Measurements from ENCODE around the gene F2. TPM values are rescaled to one million over a fixed set of nuclear protein-coding genes. Genes with fewer than 3 reads are reported as not detected.

The F2 gene
- total RNA-seq, 4 donors from 2014 or later: not detected

GRCh38 chr11:46743693-46744339 lies 24.8 kb downstream of the F2 start:
- WGBS, 2 donors: 71 to 75% methylated on average over 10 of the region's 10 CpGs
- peak overlapping the region in 1 of 4 donors; percentile 29 for H3K27ac ChIP-seq
- TF ChIP-seq CTCF (IDR thresholded peaks at IDR 0.05): no peak
- no peak for TF ChIP-seq EP300 (IDR thresholded peaks at IDR 0.05)
- no peak for TF ChIP-seq POLR2A (IDR thresholded peaks at IDR 0.05)

GRCh38 chr11:46745328-46745727 lies 26.3 kb downstream of the F2 start:
- peaks cover 0 to 100% (median 6%) of the 10 kb centered on the region in 3 donors for H3K36me3 ChIP-seq
- WGBS, 2 donors: 64 to 78% methylated on average over 1 of the region's 1 CpG
- H3K4me3 ChIP-seq: no peak overlapping the region
- TF ChIP-seq CTCF (IDR thresholded peaks at IDR 0.05): no peak
- TF ChIP-seq POLR2A (IDR thresholded peaks at IDR 0.05): no peak
- no peak for TF ChIP-seq EP300 (IDR thresholded peaks at IDR 0.05)
- no peak overlapping the region for H3K27ac ChIP-seq
- no peaks in the 10 kb centered on the region for H3K9me3 ChIP-seq
- DNase-seq (ENCODE audit: low spot score in 2 of 2): no peak
- peaks cover 0 to 4% (median 0%) of the 10 kb centered on the region in 4 donors for H3K4me1 ChIP-seq
- H3K27me3 ChIP-seq: no peaks in the 10 kb centered on the region

More at GRCh38 chr11:46743693-46744339, 24.8 kb downstream of the F2 start:
- Histone ChIP-seq H3K4me1 (peaks cover 0 to 4% (median 0%) of the 10 kb centered on the region in 4 donors), H3K9me3 (no peaks in the 10 kb centered on the region), H3K27me3 (no peaks in the 10 kb centered on the region), H3K36me3 (peaks cover 0 to 90% (median 6%) of the 10 kb centered on the region in 3 donors), H3K4me3 (no peak overlapping the region)
- DNase-seq (ENCODE audit: low spot score in 2 of 2): no peak

- Histone ChIP-seq H3K4me3 (no peak overlapping the region), H3K27ac (no peak overlapping the region), H3K27me3 (no peaks in the 10 kb centered on the region), H3K9me3 (no peaks in the 10 kb centered on the region), H3K4me1 (peaks cover 0 to 4% (median 0%) of the 10 kb centered on the region in 4 donors), H3K36me3 (peaks cover 0 to 100% (median 10%) of the 10 kb centered on the region in 3 donors)
- no peak for DNase-seq (ENCODE audit: low spot score in 2 of 2)
- TF ChIP-seq EP300 (IDR thresholded peaks at IDR 0.05): no peak
- TF ChIP-seq POLR2A (IDR thresholded peaks at IDR 0.05): no peak
- TF ChIP-seq CTCF (IDR thresholded peaks at IDR 0.05): no peak
- WGBS, 2 donors: 89 to 97% methylated on average over 3 of the region's 3 CpGs
Observed at GRCh38 chr11:46745995-46746394, 27.0 kb downstream of the F2 start.

GRCh38 chr11:46747150-46747549 lies 28.1 kb downstream of the F2 start:
- Histone ChIP-seq H3K4me3 (no peak overlapping the region), H3K36me3 (peaks cover 0 to 97% (median 12%) of the 10 kb centered on the region in 3 donors)
- 93 to 94% methylated on average over 6 of the region's 6 CpGs for WGBS, 2 donors

More at GRCh38 chr11:46747150-46747549, 28.1 kb downstream of the F2 start:
- DNase-seq (ENCODE audit: low spot score in 2 of 2): no peak
- no peaks in the 10 kb centered on the region for H3K4me1 ChIP-seq
- H3K27ac ChIP-seq: no peak overlapping the region
- TF ChIP-seq CTCF (IDR thresholded peaks at IDR 0.05): no peak
- TF ChIP-seq EP300 (IDR thresholded peaks at IDR 0.05): no peak
- TF ChIP-seq POLR2A (IDR thresholded peaks at IDR 0.05): no peak
- no peaks in the 10 kb centered on the region for H3K9me3 ChIP-seq
- no peaks in the 10 kb centered on the region for H3K27me3 ChIP-seq

Measured in tibial nerve (tissue), 4 donors.